ENCODE measurements around the gene CPPED1.

CPPED1 gene

GRCh38 chr16:12609937-12610699, 193.6 kb downstream of the CPPED1 start:
- no peak for DNase-seq (ENCODE audit: low spot score)

Measured in activated CD4-positive, alpha-beta T cell treated with anti-CD3 and anti-CD28 coated beads, Interleukin-2, Interleukin-4, amounts not matched to agents 100 ng/mL and 50 ng/mL, durations not matched to agents 16 hours and 8 hours (primary cell).